DND-41 (cell line): ENCODE measurements around the gene ATG13.

Experiments used
- CTCF ChIP-seq: IDR thresholded peaks from 2 replicates; pipeline ENCODE4 v1.5.1; 2012; ENCODE audit warnings: borderline replicate concordance, low read length, moderate library complexity, mild to moderate bottlenecking; ENCODE audit not compliant: poor library complexity, severe bottlenecking; ENCODE audit errors: extremely low read depth
- EZH2 ChIP-seq: IDR thresholded peaks from 3 replicates; pipeline ENCODE4 v1.6.1; 2012; ENCODE audit warnings: borderline replicate concordance, low read depth, mild to moderate bottlenecking, moderate library complexity, low read length, inconsistent platforms; ENCODE audit not compliant: severe bottlenecking

- no peak for TF ChIP-seq CTCF
- TF ChIP-seq EZH2 = no peak
Measured at GRCh38 chr11:46701078-46701654, 83.8 kb downstream of the ATG13 start.
